Forelimb muscle (tissue), 1 donor: ENCODE measurements around the gene PKD2L1. TPM values are rescaled to one million over a fixed set of nuclear protein-coding genes. Genes with fewer than 3 reads are reported as not detected.

Source experiments
- DNase-seq: peaks from one replicate; pipeline ENCODE4 v3.0.0-alpha.2; 2013; ENCODE audit warnings: low read depth
- polyA plus RNA-seq: library from polyadenylated mRNA; unstranded; fragments of 120-200 nt; gene quantifications from one replicate; pipeline ENCODE4 v1.2.1, GENCODE V29; 2013; ENCODE audit not compliant: insufficient read length

PKD2L1 gene
- polyA plus RNA-seq, 1 donor, result not detected

DNA sequence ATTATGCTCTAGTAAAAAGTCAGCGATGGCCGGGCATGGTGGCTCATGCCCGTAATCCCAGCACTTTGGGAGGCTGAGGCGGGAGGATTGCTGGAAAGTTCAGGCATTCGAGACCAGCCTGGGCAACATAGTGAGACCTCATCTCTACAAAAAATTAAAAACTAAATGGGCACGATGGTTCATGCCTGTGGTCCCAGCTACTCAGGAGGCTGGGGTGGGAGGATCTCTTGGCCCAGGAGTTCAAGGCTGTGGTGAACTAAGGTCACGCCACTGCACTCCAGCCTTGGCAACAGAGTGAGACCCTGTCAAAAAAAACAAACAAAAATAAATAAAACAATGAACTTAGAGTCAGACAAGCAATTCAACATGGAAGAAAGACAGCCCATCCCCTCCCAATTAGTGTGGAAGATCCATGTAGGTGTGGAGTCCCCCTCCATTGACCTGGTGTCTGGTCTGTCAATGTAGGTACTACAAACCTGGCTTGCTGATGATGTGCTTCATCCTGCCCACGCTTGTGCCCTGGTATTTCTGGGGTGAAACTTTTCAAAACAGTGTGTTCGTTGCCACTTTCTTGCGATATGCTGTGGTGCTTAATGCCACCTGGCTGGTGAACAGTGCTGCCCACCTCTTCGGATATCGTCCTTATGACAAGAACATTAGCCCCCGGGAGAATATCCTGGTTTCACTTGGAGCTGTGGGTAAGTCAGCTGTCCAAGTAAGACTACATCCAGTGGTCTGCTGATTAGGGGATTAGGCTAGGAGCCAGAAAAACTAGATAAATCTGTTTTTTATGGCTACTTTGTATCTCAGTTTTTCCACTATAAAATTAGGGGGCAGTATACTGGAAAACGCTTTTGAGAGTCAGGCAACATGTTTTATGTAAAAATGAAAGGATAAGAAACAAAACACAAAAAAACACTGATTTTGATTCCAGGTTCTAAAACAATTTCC lies 26.3 kb upstream of the PKD2L1 start:
- no peak for DNase-seq

DNA sequence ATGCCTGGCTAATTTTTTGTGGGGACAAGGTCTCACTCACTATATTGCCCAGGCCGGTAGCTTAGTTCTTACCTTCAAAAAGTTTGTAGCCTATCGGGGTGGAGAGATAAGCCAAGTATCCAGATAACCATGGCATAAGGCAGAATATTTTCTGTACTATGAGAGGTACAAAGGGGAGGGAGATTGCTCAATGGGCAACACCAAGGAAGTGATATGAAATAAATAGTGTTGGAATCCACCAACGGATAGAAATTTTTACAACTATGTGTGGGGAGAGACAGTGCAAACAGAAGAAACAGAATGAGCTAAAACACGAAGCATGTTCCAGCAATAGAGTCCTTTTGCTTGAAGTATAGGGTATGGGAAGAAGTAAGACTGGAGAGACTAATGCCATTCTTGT lies 25.1 kb upstream of the PKD2L1 start:
- DNase-seq, result no peak

DNA sequence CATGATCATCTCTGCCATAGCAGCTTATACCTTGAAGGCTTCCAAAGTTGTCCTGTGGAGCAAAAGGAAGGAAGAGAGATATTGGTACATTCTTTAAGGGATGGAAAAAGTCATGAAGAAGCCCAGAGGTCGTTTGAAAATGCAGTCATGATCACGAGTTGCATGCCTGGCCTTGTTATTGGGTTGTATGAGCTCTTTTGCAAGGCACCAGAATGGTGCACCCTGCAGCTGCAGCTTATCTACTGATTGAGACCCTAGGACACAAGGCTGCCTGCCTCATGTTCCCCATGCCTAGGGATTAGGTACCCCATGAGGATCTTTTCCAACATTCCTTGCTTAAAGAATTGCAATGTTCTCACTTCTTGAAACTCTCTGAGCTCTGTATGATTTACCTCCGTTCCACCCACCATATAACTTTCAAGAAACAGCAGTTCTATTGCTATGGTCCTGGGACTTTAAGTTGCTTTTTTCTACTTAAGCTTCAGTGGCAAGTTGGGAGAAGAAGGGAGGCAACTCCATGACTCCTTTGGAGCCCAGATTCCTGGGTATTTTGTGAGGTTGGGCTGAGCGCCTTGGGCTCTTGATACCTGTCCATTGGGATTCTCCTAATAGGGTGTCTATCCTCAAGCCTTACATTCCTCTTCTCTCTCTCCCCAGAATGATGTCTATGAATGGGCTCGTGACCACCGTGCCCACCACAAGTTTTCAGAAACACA lies 23.9 kb upstream of the PKD2L1 start:
- DNase-seq, result no peak

DNA sequence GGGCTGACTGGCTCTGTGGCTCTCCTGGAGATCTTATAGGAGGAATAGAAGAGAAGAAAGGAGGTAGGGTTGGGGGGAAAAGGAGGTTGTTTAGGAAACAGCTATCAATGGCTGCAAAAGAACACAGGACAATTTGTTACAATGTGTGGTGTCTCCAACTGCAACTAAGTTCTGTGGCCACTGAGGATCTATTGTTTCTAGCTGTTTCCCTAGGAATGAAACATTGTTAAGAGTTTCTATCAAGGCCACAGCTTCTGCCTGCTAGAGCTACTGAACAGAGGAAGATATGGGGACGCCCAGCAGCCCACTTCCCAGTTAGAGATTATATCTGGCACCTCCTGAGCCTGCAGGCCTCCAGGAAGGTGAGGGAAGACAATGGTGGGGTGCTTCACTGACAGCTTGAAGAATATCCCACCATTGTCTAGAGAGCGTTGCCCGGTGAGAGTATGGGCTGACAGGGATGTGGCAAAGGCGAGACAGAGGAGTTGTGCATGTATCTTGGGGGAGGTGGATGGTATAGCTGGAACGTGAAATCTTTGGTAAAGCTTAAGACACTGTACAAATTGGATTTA lies 21.0 kb upstream of the PKD2L1 start:
- DNase-seq, result no peak

DNA sequence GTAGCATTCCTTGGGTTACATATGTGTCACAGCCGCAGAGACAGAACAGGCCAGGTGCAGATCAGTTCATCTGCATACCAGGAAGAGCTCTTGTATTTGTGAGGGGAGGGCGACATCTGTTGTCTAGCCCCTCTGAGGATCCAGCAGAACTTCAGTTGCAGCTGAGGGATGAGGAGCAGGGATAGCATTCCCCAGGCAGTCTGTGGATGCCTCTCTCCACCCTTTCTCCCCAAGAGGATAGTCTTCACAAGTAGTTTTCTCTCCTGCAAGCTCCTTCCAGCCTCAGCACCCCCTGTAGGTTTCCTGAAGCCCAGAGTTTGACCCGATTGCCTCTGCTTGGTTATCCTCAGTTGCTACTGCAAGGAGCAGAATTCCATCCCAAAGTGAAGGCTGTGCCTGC lies 19.6 kb upstream of the PKD2L1 start:
- no peak for DNase-seq

DNA sequence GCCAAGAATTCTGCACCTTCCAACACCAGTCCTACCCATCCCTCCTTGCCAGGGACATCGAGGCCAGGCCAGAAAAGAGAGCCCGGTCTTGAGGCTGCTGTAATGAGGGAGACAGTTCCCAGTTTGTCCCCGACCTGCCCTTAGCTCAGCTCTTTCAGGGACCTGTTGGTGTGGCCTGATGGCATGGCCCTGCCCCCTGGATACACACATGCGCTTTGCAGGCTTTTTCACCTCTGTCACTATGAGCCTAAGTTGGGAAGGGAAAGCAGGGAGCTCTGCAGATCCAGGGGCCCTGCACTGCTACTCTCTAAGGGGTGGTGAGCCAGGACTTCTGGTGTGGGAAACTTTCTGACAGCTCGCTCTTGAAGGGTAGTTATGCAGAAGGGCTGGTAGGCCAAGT lies 19.1 kb upstream of the PKD2L1 start:
- no peak for DNase-seq

DNA sequence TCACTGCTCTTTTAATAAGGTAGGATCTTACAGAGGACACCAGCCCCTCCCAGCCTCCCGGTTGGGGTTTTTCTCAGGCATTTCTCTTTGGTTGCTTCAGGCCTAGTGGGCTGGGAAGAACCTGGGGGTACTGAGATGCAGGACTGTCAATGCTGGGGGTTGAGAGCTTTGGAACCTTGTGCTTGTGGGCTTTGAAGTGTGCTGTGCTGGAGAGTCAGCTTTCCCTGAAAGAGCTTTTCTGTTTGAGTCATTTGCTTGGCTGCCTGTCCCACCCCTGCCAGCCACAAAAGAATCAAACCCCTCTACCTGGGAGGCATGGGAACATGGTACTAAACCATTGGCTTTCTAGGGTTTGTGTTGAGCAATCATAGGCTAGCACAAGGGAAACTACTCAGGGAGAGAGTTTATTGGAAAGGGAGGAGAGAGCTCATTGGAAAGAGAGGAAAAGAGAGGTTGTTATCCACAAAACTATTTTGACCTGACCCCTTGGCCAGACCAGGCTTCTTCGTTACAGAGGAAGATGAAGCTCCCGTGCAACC lies 18.4 kb upstream of the PKD2L1 start:
- DNase-seq, result no peak

DNA sequence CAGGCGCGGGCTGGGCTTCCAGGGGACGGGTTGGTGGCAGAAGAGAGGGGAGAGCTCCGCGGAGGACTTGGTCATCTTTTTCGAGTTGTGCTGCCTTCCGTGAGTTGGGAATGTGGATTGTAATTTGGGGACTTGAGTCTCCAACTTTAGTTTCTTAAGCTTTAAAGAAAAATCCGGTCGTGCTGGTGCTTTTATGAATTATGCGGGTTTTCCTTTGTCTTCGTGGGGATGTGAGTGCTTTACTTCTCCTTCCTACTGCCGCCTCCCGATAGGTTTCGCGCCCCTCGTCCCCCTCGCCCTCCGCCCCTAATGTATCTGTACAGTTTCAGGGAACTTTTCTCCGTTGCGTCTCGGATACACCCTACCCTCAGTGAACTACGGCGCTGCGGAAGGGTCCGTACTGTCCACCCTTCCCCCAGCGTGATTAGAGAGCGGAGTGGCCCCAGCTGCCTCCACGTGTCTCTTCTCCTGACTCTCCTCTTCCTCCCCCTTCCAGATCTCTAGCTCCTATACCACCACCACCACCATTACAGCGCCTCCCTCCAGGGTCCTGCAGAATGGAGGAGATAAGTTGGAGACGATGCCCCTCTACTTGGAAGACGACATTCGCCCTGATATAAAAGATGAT lies 17.7 kb upstream of the PKD2L1 start:
- no peak for DNase-seq

DNA sequence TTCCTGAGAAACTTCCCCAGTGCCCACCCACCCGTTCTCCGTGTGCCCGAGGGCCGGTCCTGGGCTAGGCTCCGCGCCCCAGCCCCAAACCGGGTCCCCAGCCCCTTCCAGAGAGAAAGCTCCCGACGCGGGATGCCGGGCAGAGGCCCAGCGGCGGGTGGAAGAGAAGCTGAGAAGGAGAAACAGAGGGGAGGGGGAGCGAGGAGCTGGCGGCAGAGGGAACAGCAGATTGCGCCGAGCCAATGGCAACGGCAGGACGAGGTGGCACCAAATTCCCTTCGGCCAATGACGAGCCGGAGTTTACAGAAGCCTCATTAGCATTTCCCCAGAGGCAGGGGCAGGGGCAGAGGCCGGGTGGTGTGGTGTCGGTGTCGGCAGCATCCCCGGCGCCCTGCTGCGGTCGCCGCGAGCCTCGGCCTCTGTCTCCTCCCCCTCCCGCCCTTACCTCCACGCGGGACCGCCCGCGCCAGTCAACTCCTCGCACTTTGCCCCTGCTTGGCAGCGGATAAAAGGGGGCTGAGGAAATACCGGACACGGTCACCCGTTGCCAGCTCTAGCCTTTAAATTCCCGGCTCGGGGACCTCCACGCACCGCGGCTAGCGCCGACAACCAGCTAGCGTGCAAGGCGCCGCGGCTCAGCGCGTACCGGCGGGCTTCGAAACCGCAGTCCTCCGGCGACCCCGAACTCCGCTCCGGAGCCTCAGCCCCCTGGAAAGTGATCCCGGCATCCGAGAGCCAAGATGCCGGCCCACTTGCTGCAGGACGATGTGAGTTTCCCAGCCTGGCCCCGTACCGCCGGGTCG lies 16.9 kb upstream of the PKD2L1 start, which contains the start of gene SCD:
TSS of gene SCD (plus strand) at position 469 of the 803 bp plus-strand sequence. CDS start at position 741, 272 bp downstream.
- DNase-seq, result no peak

DNA sequence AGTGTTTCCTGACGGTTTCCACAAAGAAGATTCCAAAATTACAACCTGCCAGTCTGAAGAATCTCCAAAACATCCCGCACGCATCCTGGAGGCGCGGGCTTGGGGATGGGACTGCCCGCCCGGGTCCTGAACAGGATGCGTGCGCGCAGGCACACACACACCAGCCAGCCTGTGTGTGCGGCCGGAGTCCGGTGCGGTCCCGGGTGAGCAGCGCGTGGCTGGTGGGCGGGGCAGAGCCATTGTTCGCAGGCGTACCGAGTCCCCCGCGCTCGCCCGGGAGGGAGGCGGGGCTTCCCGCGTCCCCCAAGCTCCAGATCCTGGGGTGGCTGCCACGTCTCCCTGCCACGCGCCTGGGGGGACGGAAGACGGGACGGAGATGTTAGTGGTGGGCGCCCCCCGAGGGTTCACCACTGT lies 16.3 kb upstream of the PKD2L1 start:
- no peak for DNase-seq

DNA sequence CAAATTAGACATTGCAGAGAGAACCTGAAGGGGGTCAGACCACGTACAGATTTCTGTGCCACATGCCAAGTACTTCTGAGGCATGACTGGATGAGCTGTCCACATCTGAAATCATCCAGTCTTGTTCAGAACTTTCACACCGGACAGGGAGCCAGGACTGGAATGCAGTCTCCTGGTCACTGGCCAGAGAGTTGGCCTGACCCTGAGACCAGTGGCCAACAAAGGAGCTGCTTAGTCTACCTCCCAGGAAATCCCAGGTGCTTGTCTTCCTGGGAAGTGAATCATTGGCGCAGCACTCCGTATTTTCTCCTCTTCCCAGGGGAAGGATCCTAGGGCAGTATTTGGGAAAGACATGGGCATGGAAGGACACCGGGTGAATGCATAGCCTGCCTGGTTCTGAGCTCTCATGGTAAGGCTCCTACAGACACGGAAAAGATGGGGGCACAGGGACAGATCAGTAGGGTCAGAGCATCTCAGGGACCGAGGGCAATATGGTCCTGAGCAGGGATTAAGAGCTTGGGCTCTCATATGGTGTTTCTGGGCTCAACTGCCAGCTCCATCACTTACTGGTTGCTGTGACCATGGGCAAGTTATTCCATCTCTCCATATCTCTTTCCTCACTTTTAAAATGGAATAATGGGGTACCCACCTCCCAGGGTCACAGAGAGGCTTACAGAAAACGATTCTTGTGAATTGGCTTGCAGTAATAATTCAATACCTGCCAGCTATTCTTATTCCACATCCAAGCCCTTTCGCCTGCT lies 15.7 kb upstream of the PKD2L1 start:
- no peak for DNase-seq

DNA sequence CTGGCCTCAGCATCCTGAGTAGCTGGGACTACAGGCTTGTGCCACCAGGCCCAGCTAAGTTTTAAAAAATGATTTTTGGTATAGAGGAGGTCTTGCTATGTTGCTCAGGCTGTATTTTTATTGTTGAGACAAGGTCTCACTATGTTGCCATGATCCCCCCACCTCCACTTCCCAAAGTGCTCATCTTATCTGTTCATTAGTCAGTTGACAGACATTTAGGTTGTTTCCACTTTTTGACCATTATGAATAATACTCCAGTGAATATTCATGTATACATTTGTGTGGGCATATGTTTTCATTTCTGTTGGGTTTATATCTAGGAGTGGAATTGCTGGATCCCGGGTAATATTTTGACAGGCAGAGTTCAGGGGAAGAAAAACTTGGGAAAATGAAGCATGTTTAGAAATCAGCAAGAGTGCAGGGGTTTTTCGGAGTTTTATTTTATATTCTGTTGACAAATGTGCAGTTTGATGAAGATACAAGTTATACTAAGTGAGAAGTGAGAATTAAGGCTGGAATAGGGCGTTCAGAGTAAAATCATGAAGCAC lies 14.3 kb upstream of the PKD2L1 start:
- DNase-seq, result no peak

DNA sequence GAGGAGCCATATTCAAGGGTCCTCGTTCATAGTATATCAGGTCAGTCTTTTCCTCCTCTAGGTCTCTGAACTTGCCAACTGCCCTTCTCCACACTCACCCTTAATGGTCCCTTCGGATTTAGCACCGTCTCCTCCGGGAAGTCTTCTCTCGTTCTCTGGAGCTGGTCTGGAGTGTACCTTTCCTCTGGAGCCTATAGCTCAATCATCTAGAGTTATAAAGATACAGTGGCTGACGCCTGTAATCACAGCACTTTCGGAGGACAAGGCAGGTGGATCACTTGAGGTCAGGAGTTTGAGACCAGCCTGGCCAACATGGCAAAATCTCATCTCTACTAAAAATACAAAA lies 12.6 kb upstream of the PKD2L1 start:
- no peak for DNase-seq

DNA sequence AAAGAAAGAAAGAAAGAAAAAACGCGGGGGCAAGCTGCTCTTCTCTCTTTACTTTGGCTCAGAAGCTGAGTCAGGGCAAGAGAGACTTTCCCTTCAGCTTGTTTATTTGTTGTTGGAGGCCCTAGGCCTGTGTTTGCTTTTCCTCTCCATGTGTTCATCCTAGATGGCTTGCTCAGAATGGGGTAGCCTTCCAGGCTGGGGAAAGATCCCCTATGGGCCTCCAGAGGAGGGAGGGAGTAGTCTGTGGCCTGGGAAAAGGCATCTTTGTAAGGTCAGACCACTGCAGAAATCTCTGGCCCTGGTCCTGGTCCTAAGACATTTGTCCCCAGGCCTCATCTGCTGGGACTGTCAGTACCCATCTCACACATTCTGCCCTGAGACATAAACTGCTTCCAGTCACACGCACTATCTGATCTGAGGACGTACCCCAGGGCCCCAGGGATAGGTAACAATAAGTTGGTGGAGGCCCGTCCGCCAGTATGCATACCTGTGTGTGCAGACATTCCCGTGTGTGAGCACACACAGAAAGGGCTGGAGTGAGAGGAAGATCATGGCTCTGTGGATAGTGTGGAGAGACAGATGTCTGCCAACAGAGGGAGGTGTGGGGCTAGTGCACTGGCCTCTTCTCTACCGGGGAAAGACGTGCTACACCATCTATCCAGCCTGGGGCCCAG lies 12.1 kb upstream of the PKD2L1 start:
- no peak for DNase-seq

DNA sequence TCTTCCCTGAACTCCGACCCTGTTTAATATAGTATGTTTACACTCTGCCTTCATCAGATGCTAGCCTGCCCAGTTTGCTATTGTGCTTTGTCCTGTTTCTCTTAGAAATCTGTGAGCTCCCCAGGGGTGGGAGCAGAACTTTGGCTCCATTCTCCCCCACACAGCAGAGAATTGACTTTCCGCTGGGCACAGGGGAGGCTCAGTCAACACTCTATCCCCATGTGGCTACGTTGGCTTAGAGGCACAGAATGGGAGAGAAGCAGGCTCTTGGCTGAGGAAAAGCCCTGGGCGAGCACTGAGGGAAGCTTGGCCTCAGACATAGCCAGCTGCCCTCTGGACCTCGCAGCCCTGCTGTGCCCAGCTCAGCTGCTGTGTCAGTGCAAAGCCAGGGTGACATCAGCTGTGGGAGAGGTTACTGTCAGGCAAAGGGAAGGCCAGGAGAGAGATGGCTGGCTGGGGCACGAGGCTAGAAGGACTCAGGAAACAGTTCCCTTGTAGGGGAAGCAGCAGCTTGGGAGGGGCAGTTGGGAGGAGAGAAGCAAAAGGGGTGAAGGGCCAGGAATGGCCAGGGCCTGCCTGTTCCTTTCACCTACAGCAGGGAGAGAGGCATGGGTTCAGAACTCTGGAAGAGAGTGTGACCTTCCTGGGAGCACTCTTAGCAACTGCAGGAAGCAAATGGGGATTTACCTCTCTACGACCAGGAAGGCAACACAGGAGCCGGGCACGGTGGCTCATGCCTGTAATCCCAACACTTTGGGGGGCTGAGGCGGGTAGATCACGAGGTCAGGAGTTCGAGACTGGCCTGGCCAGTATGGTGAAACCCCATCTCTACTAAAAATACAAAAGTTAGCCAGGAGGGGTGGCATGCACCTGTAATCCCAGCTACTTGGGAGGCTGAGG lies 11.2 kb upstream of the PKD2L1 start:
- DNase-seq, result no peak

DNA sequence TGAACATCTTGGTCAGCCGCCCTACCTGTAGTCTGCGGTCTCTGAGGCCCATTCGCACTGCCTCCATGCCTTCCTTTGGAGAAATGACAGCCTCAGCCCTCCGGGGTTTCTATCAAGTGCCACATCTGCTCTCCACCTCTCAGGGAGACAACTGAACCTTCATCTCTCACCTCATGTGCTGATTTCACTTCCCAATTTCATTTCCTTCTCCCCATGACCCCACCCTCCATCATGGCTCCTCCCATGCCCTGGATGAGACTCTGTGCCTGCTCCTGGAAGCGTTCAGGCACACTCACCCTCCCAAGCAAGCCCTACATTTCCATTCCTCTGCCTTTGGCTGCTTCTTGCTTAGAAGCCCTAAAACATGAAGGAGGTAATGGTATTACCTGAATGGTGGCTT lies 9.2 kb upstream of the PKD2L1 start:
- DNase-seq, result no peak

DNA sequence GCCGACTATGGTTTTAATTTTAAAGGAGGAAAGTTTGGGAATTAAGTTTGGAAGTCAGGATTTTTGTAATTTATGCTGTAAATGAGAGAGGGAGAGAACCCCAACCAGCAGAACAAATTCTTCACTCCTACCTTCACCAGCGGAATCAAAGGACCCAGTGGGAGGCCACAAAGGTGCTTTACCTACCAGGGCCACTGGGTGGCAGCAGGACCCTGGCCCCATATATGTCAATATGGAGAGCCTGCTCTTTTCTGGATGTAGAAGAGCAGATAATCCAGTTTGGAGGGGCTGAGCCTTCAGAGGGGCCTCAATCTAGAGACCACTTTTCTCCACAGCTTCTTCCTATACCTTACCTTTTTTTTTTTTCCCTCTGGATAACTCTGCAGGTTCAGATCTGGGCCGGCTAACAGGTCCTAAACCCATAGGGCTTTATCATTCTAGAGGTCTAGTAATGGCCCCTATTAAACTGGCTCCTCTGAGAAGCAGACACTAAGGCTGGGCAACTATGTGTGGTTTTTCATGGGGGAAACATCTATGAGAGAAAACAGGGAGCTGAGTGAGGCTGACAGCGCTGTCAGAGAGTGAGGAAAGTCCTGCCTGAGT lies 8.5 kb upstream of the PKD2L1 start:
- no peak for DNase-seq

DNA sequence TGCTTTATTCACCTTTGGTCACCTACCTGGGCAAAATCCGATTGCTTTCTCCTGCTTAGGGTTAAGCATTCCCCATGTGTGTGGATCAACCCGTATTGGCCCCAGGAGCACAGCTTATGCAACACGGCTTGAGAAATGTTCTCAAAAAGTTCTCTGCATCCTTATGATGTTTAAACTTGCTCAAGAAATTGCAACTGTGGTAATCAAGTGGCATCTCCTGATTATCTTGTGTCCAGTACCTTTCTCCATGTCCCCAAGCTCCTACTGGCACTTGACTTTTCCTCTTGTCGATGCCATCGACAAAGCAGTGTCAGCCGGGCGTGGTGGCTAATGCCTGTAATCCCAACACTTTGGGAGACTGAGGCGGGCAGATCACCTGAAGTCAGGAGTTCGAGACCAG lies 4.7 kb upstream of the PKD2L1 start:
- DNase-seq, result no peak
